ENCODE data around the gene RIT1. TPM values are rescaled to one million over a fixed set of nuclear protein-coding genes. Genes with fewer than 3 reads are reported as not detected.

RIT1 gene
- total RNA-seq, 1 experiment from 2014 or later: 14.7 TPM

DNA sequence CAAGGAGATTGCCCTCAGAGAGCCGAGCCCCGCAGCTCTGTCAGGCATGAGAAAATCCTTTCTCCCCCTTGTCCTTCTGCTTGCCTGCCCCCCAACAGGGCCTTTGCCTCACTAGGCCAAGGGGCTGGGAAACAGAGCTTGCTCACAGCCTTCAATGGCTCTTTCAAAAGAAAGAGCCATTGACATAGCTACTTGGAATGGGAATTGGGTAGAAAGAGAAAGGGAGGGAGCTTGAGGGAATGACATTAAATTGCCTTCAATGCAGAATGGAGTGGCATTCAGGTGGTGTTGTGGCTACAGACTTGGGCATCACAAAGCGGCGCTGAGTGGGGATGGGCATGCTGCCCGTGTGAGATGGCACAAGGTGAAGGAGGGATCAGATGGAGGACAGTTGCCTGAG is 38.6 kb downstream of the RIT1 start:
- H4K20me1 ChIP-seq (ENCODE audit: low read length): no peaks in the 10 kb centered on the region
- CTCF ChIA-PET: no interaction called here
- TF ChIP-seq, protein P1, sequence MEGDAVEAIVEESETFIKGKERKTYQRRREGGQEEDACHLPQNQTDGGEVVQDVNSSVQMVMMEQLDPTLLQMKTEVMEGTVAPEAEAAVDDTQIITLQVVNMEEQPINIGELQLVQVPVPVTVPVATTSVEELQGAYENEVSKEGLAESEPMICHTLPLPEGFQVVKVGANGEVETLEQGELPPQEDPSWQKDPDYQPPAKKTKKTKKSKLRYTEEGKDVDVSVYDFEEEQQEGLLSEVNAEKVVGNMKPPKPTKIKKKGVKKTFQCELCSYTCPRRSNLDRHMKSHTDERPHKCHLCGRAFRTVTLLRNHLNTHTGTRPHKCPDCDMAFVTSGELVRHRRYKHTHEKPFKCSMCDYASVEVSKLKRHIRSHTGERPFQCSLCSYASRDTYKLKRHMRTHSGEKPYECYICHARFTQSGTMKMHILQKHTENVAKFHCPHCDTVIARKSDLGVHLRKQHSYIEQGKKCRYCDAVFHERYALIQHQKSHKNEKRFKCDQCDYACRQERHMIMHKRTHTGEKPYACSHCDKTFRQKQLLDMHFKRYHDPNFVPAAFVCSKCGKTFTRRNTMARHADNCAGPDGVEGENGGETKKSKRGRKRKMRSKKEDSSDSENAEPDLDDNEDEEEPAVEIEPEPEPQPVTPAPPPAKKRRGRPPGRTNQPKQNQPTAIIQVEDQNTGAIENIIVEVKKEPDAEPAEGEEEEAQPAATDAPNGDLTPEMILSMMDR (conservative IDR thresholded peaks at IDR 0.05; ENCODE audit: low read depth, low read length): no peak
- TF ChIP-seq EZH2 (IDR thresholded peaks at IDR 0.05; ENCODE audit: low read length, unreplicated experiment) (no peak), EZH2phosphoT487 (IDR thresholded peaks at IDR 0.05; ENCODE audit: borderline replicate concordance, low read length) (no peak)
- H3K4me1 ChIP-seq (ENCODE audit: insufficient read depth, low read length): no peaks in the 10 kb centered on the region
- H3K4me2 ChIP-seq (ENCODE audit: low read length): no peak overlapping the region
- DNase-seq (no peak), ATAC-seq (no peak)
- no peaks in the 10 kb centered on the region for H3K79me2 ChIP-seq (ENCODE audit: low read length)
- H3K9me3 ChIP-seq (ENCODE audit: low read length): no peaks in the 10 kb centered on the region
- no peak overlapping the region for H2AFZ ChIP-seq (ENCODE audit: low read length)
- no peaks in the 10 kb centered on the region for H3K9me2 ChIP-seq (replicated peaks; ENCODE audit: low read length)
- H3K36me3 ChIP-seq (ENCODE audit: low read depth, low read length): no peaks in the 10 kb centered on the region
- H3F3A ChIP-seq (ENCODE audit: low read length, unreplicated experiment): no peaks in the 10 kb centered on the region
- no peaks in the 10 kb centered on the region for H3K27me3 ChIP-seq (ENCODE audit: low read length)
- no peak overlapping the region for H3K4me3 ChIP-seq (ENCODE audit: low read length)
- no peak overlapping the region for H3K9ac ChIP-seq (ENCODE audit: low read length)
- no peak overlapping the region for H3K27ac ChIP-seq (ENCODE audit: low read length)
- intact Hi-C loops (cut with micrococcal nuclease): no loop called here
- BruUV-seq (replicated peaks): no TSS peak
- POLR2A ChIA-PET (ENCODE audit: unreplicated experiment): interaction anchor here (0.6 kb wide), 1 partner anchor 15 kb away, joined by 3 read pairs; no protein-coding TSS in a partner anchor

DNA sequence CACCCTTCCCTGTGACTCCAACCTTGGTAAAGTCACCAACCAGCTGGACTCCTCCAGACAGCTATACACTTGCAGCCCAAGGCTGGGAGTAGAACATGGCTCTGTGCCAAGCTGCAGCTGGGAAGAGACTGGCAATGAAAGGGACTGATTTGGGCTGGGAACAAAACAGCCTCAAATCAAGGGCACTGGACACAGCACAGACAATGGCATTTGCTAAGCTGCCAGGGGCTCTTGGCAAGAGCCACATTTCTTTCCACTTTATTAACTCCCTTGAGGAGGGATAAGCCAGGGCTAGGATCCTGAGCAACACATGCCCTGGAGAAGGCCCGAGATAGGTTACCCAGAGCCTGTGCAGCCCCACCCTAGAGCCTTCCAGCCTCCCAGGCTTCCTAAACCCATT is 39.8 kb downstream of the RIT1 start:
- no TSS peak for BruUV-seq (replicated peaks)
- Histone ChIP-seq H3K27ac (ENCODE audit: low read length) (no peak overlapping the region), H3K27me3 (ENCODE audit: low read length) (no peaks in the 10 kb centered on the region), H3F3A (ENCODE audit: low read length, unreplicated experiment) (no peaks in the 10 kb centered on the region), H3K4me1 (ENCODE audit: insufficient read depth, low read length) (no peaks in the 10 kb centered on the region), H3K9ac (ENCODE audit: low read length) (no peak overlapping the region), H3K4me3 (ENCODE audit: low read length) (no peak overlapping the region), H3K36me3 (ENCODE audit: low read depth, low read length) (no peaks in the 10 kb centered on the region), H3K4me2 (ENCODE audit: low read length) (no peak overlapping the region), H4K20me1 (ENCODE audit: low read length) (no peaks in the 10 kb centered on the region), H2AFZ (ENCODE audit: low read length) (no peak overlapping the region), H3K9me3 (ENCODE audit: low read length) (no peaks in the 10 kb centered on the region), H3K79me2 (ENCODE audit: low read length) (no peaks in the 10 kb centered on the region), H3K9me2 (replicated peaks; ENCODE audit: low read length) (no peaks in the 10 kb centered on the region)
- no peak for DNase-seq
- no peak for TF ChIP-seq EZH2 (IDR thresholded peaks at IDR 0.05; ENCODE audit: low read length, unreplicated experiment)
- TF ChIP-seq, protein P1 (conservative IDR thresholded peaks at IDR 0.05; ENCODE audit: low read depth, low read length): no peak
- TF ChIP-seq EZH2phosphoT487 (IDR thresholded peaks at IDR 0.05; ENCODE audit: borderline replicate concordance, low read length): no peak
- intact Hi-C loops (cut with micrococcal nuclease): no loop called here
- ChIA-PET POLR2A (ENCODE audit: unreplicated experiment) (no interaction called here), CTCF (no interaction called here)
- no peak for ATAC-seq

DNA sequence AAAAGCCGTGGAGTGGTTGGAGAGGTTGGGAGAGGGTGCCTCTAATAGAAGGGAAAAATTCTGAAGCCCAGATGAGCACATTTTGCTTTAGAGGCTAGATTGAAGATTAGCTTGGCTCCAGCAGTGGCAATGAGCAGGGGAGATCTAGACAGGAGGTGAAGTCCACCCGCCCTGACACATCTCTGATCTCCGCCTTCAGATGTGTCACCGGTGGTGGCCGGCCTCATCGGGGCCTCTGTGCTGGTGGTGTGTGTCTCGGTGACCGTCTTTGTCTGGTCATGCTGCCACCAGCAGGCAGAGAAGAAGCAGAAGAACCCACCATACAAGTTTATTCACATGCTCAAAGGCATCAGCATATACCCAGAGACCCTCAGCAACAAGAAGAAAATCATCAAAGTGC is 43.4 kb downstream of the RIT1 start:
- H3K79me2 ChIP-seq (ENCODE audit: low read length): no peaks in the 10 kb centered on the region

More for the DNA sequence above, 43.4 kb downstream of the RIT1 start:
- DNase-seq (no peak), ATAC-seq (no peak)
- Histone ChIP-seq H2AFZ (ENCODE audit: low read length) (no peak overlapping the region), H3K9ac (ENCODE audit: low read length) (no peak overlapping the region), H3K4me1 (ENCODE audit: insufficient read depth, low read length) (no peaks in the 10 kb centered on the region), H3K27ac (ENCODE audit: low read length) (no peak overlapping the region), H3K9me2 (replicated peaks; ENCODE audit: low read length) (no peaks in the 10 kb centered on the region), H3K9me3 (ENCODE audit: low read length) (no peaks in the 10 kb centered on the region), H3F3A (ENCODE audit: low read length, unreplicated experiment) (no peaks in the 10 kb centered on the region), H3K4me2 (ENCODE audit: low read length) (no peak overlapping the region), H3K36me3 (ENCODE audit: low read depth, low read length) (no peaks in the 10 kb centered on the region), H4K20me1 (ENCODE audit: low read length) (no peaks in the 10 kb centered on the region), H3K27me3 (ENCODE audit: low read length) (peaks cover 2% of the 10 kb centered on the region), H3K4me3 (ENCODE audit: low read length) (no peak overlapping the region)
- no TSS peak for BruUV-seq (replicated peaks)
- intact Hi-C loops (cut with micrococcal nuclease): no loop called here
- ChIA-PET POLR2A (ENCODE audit: unreplicated experiment) (no interaction called here), CTCF (no interaction called here)
- TF ChIP-seq, protein P1 (conservative IDR thresholded peaks at IDR 0.05; ENCODE audit: low read depth, low read length): no peak
- TF ChIP-seq EZH2phosphoT487 (IDR thresholded peaks at IDR 0.05; ENCODE audit: borderline replicate concordance, low read length): no peak
- TF ChIP-seq EZH2 (IDR thresholded peaks at IDR 0.05; ENCODE audit: low read length, unreplicated experiment): no peak
